Gastroesophageal sphincter (tissue), 4 donors: ENCODE results near the gene UST. TPM values are rescaled to one million over a fixed set of nuclear protein-coding genes. Genes with fewer than 3 reads are reported as not detected.

ENCODE experiments used
- ATAC-seq: fragments of 150-250 bp; one replicate; pipeline ENCODE4 v1.9.1; 2016; ENCODE audit warnings: mild to moderate bottlenecking, moderate library complexity
- H3K27ac ChIP-seq, 4 donors: fragments of 200-600 bp; sonication (generic) in 3 of 4; 1 replicate in 3 of 4; 2 replicates in 1 of 4; pipeline ENCODE4 v1.5.1; 2016 to 2019
- H3K27me3 ChIP-seq: fragments of 200-600 bp; sonication (generic); one replicate; pipeline ENCODE4 v1.5.1; 2019
- H3K36me3 ChIP-seq, 2 donors: fragments of 200-600 bp; sonication (generic); one replicate each; pipeline ENCODE4 v1.5.1; 2019; ENCODE audit warnings: control low read depth in 1 of 2
- H3K4me1 ChIP-seq, 3 donors: fragments of 200-600 bp; sonication (generic); 1 replicate in 2 of 3; 2 replicates in 1 of 3; pipeline ENCODE4 v1.5.1; 2016 to 2019; ENCODE audit warnings: control low read depth in 2 of 3
- H3K4me3 ChIP-seq, 2 donors: fragments of 200-600 bp; sonication (generic); one replicate each; pipeline ENCODE4 v1.5.1; 2019; ENCODE audit warnings: mild to moderate bottlenecking in 1 of 2, moderate library complexity in 1 of 2
- H3K9me3 ChIP-seq, 3 donors: fragments of 200-600 bp; sonication (generic); one replicate each; pipeline ENCODE4 v1.5.1; 2017 to 2019; ENCODE audit warnings: control low read depth in 2 of 3
- EP300 ChIP-seq: sonication (generic); formaldehyde crosslinking; IDR thresholded peaks from one replicate; pipeline ENCODE4 v1.6.1; 2017; ENCODE audit warnings: antibody characterized with exemption, mild to moderate bottlenecking
- POLR2A ChIP-seq, 2 donors: fragments of 450-650 bp; IDR thresholded peaks; one replicate each; pipeline ENCODE4 v1.6.1; 2017; ENCODE audit warnings: antibody characterized with exemption in 2 of 2, mild to moderate bottlenecking in 2 of 2, moderate library complexity in 1 of 2
- POLR2AphosphoS5 ChIP-seq: sonication (generic); formaldehyde crosslinking; IDR thresholded peaks from one replicate; pipeline ENCODE4 v1.6.1; 2017; ENCODE audit warnings: antibody characterized with exemption
- WGBS, 2 donors: methylation state at CpG; one replicate each; pipeline ENCODE4 v1.1.5; 2018; ENCODE audit warnings: low coverage in 1 of 2; 5-methylcytosine and 5-hydroxymethylcytosine counted together
- total RNA-seq, 4 donors: library from RNA; depleted of rRNA; stranded (reverse); fragments of >200 nt; gene quantifications; one replicate each; pipeline ENCODE4 v1.1.0, GENCODE V29; 2016
- TF ChIP-seq, protein P1 (sequence below), 4 experiments: fragments of 200-600 bp in 2 of 4; fragments of 450-650 bp in 2 of 4; sonication (generic) in 1 of 4; IDR thresholded peaks; one replicate each; pipeline ENCODE4 v1.5.1; 2017 to 2019; ENCODE audit warnings: antibody characterized with exemption in 4 of 4, mild to moderate bottlenecking in 2 of 4, moderate library complexity in 2 of 4

The UST gene
- total RNA-seq, 4 donors from 2014 or later: 17.4 to 48.1 (median 32.4) TPM

GRCh38 chr6:148795563-148795962, 48.7 kb downstream of the UST start:
- ATAC-seq: no peak
- TF ChIP-seq POLR2A (IDR thresholded peaks at IDR 0.05): no peak
- TF ChIP-seq, protein P1, sequence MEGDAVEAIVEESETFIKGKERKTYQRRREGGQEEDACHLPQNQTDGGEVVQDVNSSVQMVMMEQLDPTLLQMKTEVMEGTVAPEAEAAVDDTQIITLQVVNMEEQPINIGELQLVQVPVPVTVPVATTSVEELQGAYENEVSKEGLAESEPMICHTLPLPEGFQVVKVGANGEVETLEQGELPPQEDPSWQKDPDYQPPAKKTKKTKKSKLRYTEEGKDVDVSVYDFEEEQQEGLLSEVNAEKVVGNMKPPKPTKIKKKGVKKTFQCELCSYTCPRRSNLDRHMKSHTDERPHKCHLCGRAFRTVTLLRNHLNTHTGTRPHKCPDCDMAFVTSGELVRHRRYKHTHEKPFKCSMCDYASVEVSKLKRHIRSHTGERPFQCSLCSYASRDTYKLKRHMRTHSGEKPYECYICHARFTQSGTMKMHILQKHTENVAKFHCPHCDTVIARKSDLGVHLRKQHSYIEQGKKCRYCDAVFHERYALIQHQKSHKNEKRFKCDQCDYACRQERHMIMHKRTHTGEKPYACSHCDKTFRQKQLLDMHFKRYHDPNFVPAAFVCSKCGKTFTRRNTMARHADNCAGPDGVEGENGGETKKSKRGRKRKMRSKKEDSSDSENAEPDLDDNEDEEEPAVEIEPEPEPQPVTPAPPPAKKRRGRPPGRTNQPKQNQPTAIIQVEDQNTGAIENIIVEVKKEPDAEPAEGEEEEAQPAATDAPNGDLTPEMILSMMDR (IDR thresholded peaks at IDR 0.05): no peak
- TF ChIP-seq EP300: no peak
- TF ChIP-seq POLR2AphosphoS5: no peak
- 63 to 75% methylated on average over 4 to 6 of the region's 6 CpGs for WGBS, 2 donors
- Histone ChIP-seq H3K4me3 (no peak overlapping the region), H3K4me1 (no peaks in the 10 kb centered on the region), H3K27me3 (no peaks in the 10 kb centered on the region), H3K36me3 (no peaks in the 10 kb centered on the region), H3K9me3 (peaks cover 0 to 3% (median 0%) of the 10 kb centered on the region in 3 donors), H3K27ac (no peak overlapping the region)

DNA sequence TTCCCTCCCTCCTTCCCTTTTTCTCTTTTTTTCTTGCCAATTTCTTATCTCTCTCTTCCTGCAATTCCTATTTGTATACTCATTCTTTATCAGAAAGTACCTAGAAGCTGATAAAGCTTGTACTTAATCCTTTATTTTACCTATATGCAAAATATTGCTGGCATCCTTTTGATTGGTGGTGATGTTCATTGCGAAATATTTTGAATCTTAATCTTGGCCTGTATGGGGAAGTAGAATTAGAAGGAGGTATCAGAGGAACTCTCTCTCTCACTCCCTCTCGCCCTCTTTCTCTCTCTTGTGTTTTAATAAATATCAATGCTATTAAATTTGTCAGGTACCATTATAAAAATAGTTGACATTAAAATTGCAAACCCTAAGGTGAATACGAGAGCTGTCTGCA, 52.8 kb downstream of the UST start:
- 84% methylated on average over 3 of the region's 3 CpGs for WGBS, 2 donors
- ATAC-seq: no peak
- no peak overlapping the region for H3K27ac ChIP-seq
- H3K4me1 ChIP-seq: peaks cover 0 to 11% (median 0%) of the 10 kb centered on the region in 3 donors
- H3K27me3 ChIP-seq: no peaks in the 10 kb centered on the region
- H3K36me3 ChIP-seq: no peaks in the 10 kb centered on the region
- no peak overlapping the region for H3K4me3 ChIP-seq
- H3K9me3 ChIP-seq: no peaks in the 10 kb centered on the region
- TF ChIP-seq EP300: no peak
- no peak for TF ChIP-seq POLR2A (IDR thresholded peaks at IDR 0.05)
- TF ChIP-seq, protein P1 (IDR thresholded peaks at IDR 0.05): no peak
- no peak for TF ChIP-seq POLR2AphosphoS5

DNA sequence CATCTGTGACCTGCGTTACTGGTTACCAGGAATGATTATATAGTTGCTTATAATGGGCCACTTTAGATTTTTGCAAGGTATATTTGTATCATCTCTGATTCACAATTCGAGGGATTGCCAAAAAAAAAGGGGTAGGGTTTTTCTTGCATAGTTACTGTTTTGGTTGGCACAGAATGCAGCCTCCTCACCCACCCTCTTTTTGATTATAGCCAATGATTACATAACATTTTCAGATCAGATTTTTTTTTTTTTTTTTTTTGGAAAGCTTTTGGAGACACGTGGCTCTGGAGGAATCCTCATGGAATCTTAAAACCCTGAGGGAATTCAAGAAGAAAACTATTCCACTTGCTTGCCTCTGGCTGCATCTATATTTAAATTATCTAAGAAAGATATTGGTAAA, 53.7 kb downstream of the UST start:
- H3K27ac ChIP-seq: no peak overlapping the region
- 18 to 36% methylated on average over 3 of the region's 3 CpGs for WGBS, 2 donors
- no peaks in the 10 kb centered on the region for H3K27me3 ChIP-seq
- no peaks in the 10 kb centered on the region for H3K36me3 ChIP-seq
- peak; percentile 29 for ATAC-seq
- no peaks in the 10 kb centered on the region for H3K9me3 ChIP-seq
- TF ChIP-seq EP300 (no peak), POLR2A (IDR thresholded peaks at IDR 0.05) (no peak), POLR2AphosphoS5 (no peak)
- TF ChIP-seq, protein P1 (IDR thresholded peaks at IDR 0.05): no peak
- peaks cover 0 to 11% (median 0%) of the 10 kb centered on the region in 3 donors for H3K4me1 ChIP-seq
- H3K4me3 ChIP-seq: no peak overlapping the region

GRCh38 chr6:148803979-148804378, 57.1 kb downstream of the UST start:
- Histone ChIP-seq H3K4me1 (peaks cover 0 to 11% (median 0%) of the 10 kb centered on the region in 3 donors), H3K4me3 (no peak overlapping the region), H3K36me3 (no peaks in the 10 kb centered on the region), H3K27me3 (no peaks in the 10 kb centered on the region), H3K27ac (no peak overlapping the region), H3K9me3 (no peaks in the 10 kb centered on the region)
- no peak for ATAC-seq
- 76 to 78% methylated on average over 6 of the region's 6 CpGs for WGBS, 2 donors
- no peak for TF ChIP-seq POLR2AphosphoS5
- no peak for TF ChIP-seq POLR2A (IDR thresholded peaks at IDR 0.05)
- TF ChIP-seq EP300: no peak
- TF ChIP-seq, protein P1 (IDR thresholded peaks at IDR 0.05): no peak

DNA sequence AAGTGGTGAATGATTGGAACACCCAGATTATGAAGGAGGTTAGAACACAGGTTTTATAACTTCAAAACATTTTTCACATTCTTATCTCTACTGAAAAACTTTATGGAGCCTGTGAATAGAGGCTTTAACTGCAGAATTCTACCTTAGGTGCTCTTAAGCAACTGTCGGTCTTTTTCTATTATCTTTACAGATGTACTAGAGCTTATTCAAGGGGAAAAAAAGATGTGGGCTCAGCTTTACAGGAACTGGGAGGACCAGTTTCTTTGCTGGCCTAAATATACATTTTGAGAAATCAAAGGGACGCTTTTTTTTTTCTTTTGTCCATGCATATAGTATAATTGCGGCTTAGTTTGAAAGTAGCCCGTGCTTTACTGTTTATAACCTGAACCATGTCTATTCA, 58.9 kb downstream of the UST start:
- TF ChIP-seq POLR2A (IDR thresholded peaks at IDR 0.05) (no peak), EP300 (no peak), POLR2AphosphoS5 (no peak)
- TF ChIP-seq, protein P1 (IDR thresholded peaks at IDR 0.05): no peak
- H3K4me1 ChIP-seq: peaks cover 0 to 11% (median 0%) of the 10 kb centered on the region in 3 donors
- H3K36me3 ChIP-seq: no peaks in the 10 kb centered on the region
- H3K27me3 ChIP-seq: no peaks in the 10 kb centered on the region
- peak overlapping the region in 1 of 4 donors; percentile 19 for H3K27ac ChIP-seq
- 89 to 90% methylated on average over 4 of the region's 4 CpGs for WGBS, 2 donors
- no peaks in the 10 kb centered on the region for H3K9me3 ChIP-seq
- no peak for ATAC-seq
- no peak overlapping the region for H3K4me3 ChIP-seq
